GM12892 (cell line): ENCODE data around the gene ZSCAN20.

ENCODE experiments used
- POLR2A ChIP-seq: IDR thresholded peaks from 2 replicates; pipeline ENCODE4 v1.6.1; 2011; ENCODE audit warnings: low read depth, low read length, control low read depth
- POLR2AphosphoS5 ChIP-seq: IDR thresholded peaks from 2 replicates; pipeline ENCODE4 v1.6.1; 2011; ENCODE audit warnings: low read depth, low read length, control low read depth

DNA sequence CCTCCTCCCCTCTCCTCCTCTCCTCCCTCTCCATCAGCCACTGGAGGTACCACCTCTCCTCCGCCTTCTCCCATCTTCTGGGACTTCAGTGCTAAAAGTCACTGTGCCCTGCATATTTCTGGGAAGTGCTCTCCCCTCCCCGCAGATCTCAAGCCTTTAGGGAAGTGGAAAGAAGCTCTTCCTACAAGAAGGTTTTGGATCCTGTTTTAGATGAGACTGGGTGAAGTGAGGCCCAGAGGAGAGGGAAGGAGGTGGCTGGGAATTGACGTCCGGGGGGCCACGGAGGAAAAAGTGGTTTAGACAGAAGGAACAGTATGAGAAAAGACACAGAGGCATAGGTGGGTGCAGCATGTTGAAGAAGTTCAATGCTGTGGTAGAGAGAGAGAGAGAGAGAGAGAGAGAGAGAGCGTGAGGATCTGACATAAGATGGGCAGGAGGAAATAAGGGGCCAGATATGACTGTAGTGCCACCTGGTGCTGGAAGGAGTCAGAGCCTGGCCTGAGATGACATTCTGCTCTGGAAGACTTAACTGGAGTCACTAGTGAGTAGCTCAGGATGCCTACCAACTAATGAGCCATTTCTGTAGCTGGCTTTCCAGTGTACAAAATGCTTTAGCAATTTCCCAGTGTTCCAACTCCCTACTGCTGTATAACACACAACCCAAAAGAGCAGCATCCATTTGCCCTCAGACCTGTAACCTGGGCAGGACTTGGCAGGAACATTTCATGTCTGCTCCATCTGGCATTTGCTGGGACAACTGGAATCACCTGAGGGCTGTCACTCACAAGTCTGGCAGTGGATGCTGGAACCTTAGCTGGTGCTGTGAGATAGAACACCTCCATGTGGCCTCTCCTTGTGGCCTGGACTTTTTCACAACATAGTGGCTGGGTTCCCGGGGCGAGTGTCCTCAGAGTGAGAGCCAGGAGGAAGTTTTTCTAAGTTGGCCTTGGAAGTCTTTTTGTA is 16.6 kb upstream of the ZSCAN20 start:
- TF ChIP-seq POLR2AphosphoS5, result no peak
- no peak for TF ChIP-seq POLR2A
